ENCODE measurements around the gene EZR. TPM values are rescaled to one million over a fixed set of nuclear protein-coding genes. Genes with fewer than 3 reads are reported as not detected.

The EZR gene
- total RNA-seq, 4 donors from 2014 or later: 208 to 339 (median 285) TPM

GRCh38 chr6:158737082-158737709 lies 82.0 kb downstream of the EZR start:
- DNase-seq: no peak
- Histone ChIP-seq H3K4me1 (peaks cover 7 to 22% (median 8%) of the 10 kb centered on the region in 3 donors), H3K36me3 (peaks cover 0 to 10% (median 0%) of the 10 kb centered on the region in 3 donors), H3K4me3 (no peak overlapping the region), H3K27me3 (no peaks in the 10 kb centered on the region), H3K9me3 (peaks cover 0 to 27% (median 7%) of the 10 kb centered on the region in 3 donors), H3K27ac (peak overlapping the region; percentile 47 to 79 (median 62))
- TF ChIP-seq CTCF (IDR thresholded peaks at IDR 0.05) (no peak), POLR2A (IDR thresholded peaks at IDR 0.05) (no peak)
- WGBS, 2 donors: 68 to 74% methylated on average over 3 of the region's 3 CpGs
- intact Hi-C loops (cut with DNase I): no loop called here

GRCh38 chr6:158735009-158735408 lies 84.2 kb downstream of the EZR start:
- Histone ChIP-seq H3K27me3 (no peaks in the 10 kb centered on the region), H3K4me3 (no peak overlapping the region), H3K27ac (no peak overlapping the region), H3K9me3 (peaks cover 0 to 34% (median 7%) of the 10 kb centered on the region in 3 donors), H3K4me1 (peaks cover 7 to 22% (median 8%) of the 10 kb centered on the region in 3 donors), H3K36me3 (peaks cover 0 to 21% (median 0%) of the 10 kb centered on the region in 3 donors)
- DNase-seq: no peak
- intact Hi-C loops (cut with DNase I): no loop called here
- WGBS, 2 donors: 85 to 87% methylated on average over 3 of the region's 3 CpGs
- no peak for TF ChIP-seq CTCF (IDR thresholded peaks at IDR 0.05)
- TF ChIP-seq POLR2A (IDR thresholded peaks at IDR 0.05): no peak

DNA sequence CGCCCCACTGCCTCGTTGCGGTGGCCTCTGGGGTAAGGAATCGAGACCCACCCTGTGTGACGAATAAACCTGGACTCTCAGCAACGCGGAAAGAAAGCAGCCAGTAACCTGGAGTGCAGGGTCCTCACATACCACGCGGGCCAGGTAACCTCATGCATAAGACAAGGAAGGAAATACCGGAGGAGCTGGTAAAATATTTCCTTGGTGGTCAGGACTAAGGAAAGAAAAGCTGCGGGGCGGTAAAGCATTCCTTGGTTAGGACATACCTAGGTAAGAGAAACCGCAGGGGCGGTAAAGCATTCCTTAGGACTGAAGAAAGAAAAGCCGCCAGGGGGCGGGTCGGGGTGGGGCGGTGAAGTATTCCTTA lies 88.6 kb downstream of the EZR start:
- no peak overlapping the region for H3K4me3 ChIP-seq
- TF ChIP-seq CTCF (IDR thresholded peaks at IDR 0.05): no peak
- H3K27ac ChIP-seq: no peak overlapping the region
- 91 to 92% methylated on average over 16 to 17 of the region's 18 CpGs for WGBS, 2 donors
- H3K36me3 ChIP-seq: peaks cover 0 to 25% (median 0%) of the 10 kb centered on the region in 3 donors
- intact Hi-C loops (cut with DNase I): no loop called here
- DNase-seq: no peak
- H3K27me3 ChIP-seq: no peaks in the 10 kb centered on the region
- no peaks in the 10 kb centered on the region for H3K4me1 ChIP-seq
- H3K9me3 ChIP-seq: peaks cover 0 to 30% (median 3%) of the 10 kb centered on the region in 3 donors

DNA sequence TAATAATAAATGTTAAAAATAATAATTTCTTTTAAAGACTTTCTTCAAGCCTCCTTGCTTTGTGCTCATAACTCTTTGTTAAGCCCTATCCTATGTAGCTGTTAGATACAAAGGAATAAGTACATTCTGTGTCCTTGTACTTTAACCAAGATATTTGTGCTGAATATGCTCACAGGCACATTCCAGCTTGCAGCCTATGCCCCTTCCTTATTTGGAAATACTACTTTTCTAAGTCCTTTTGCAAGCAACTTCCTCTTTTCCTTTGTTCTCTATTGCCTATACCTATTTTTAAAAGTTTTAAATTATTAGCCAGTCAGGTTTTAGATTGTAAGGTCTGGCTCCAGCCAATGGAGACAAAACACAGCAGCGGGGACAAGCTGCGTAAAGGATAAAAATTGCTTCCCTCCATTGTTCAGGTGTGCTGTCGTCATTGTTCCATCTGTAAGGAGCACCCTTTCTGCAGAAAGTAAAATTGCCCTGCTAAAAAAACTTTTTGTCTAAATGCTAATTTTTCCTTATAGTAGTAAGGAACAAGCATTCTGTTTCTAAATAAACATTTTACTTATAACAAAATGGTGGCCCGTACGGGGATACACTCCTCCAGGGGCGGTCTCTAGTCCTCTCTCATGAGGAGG lies 89.1 kb downstream of the EZR start:
- Histone ChIP-seq H3K4me1 (no peaks in the 10 kb centered on the region), H3K4me3 (no peak overlapping the region), H3K27me3 (no peaks in the 10 kb centered on the region), H3K36me3 (peaks cover 0 to 25% (median 0%) of the 10 kb centered on the region in 3 donors), H3K9me3 (peaks cover 0 to 30% (median 3%) of the 10 kb centered on the region in 3 donors), H3K27ac (no peak overlapping the region)
- intact Hi-C loops (cut with DNase I): no loop called here
- WGBS, 2 donors: 96 to 98% methylated on average over 6 of the region's 6 CpGs
- DNase-seq: no peak
- TF ChIP-seq POLR2A (IDR thresholded peaks at IDR 0.05) (no peak), CTCF (IDR thresholded peaks at IDR 0.05) (no peak)

DNA sequence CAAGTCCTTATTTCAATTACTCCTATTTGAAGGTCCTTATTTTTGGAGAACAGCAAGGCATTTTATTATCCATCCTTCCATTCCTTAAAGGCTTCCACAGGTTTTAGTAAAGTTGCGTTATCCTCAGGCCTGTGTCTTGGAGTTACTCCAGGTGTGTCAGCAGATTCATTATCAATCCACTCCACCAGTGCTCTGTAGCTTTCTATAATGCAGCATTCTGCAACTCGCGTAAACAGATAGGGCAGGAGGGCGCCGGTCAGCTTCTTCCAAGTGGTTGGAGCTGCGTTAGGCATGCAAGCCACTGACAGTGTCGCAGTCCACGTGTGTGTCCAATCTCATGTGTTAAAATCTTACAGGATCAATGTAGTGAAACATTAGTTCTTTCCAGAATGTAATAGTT lies 93.5 kb downstream of the EZR start:
- Histone ChIP-seq H3K4me3 (no peak overlapping the region), H3K27me3 (no peaks in the 10 kb centered on the region), H3K4me1 (peaks cover 0 to 6% (median 5%) of the 10 kb centered on the region in 3 donors), H3K36me3 (peaks cover 0 to 10% (median 0%) of the 10 kb centered on the region in 3 donors), H3K27ac (no peak overlapping the region), H3K9me3 (peaks cover 0 to 9% (median 0%) of the 10 kb centered on the region in 3 donors)
- no peak for TF ChIP-seq CTCF (IDR thresholded peaks at IDR 0.05)
- WGBS, 2 donors: 93 to 99% methylated on average over 8 of the region's 8 CpGs
- no peak for DNase-seq
- intact Hi-C loops (cut with DNase I): no loop called here

Data from esophagus squamous epithelium (tissue), 5 donors.